ENCODE data around the gene ZNF350. TPM values are rescaled to one million over a fixed set of nuclear protein-coding genes. Genes with fewer than 3 reads are reported as not detected.

Gene ZNF350
- polyA plus RNA-seq, 1 of the 3 experiments (the other 2 are of a cell fraction): 3.4 TPM

DNA sequence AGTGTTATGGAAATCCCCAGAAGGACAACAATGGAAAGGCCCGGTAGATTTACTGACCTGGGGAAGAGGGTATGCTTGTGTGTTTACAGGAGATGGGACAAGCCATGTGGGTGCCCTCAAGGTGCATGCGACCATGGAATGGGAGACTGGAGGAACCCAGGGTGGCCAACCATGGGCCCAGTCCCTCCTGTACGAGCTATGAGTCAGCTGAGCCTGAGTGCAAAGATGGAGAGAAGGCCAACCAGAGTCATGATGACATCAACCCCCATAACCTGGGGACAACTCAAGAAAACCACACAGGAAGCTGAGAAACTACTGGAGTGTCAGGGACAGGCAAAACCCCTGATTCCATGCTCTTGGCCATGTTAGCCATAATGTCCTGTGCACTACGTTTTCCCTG is 7.8 kb downstream of the ZNF350 start:
- TF ChIP-seq PBX3 (IDR thresholded peaks at IDR 0.05): no peak
- TF ChIP-seq SMC3 (IDR thresholded peaks at IDR 0.05; ENCODE audit: low read depth, low read length): no peak
- no peak for TF ChIP-seq MAX (IDR thresholded peaks at IDR 0.05; ENCODE audit: low read depth)
- TF ChIP-seq EZH2phosphoT487 (IDR thresholded peaks at IDR 0.05; ENCODE audit: borderline replicate concordance, low read depth): no peak
- no peak for TF ChIP-seq YY1 (IDR thresholded peaks at IDR 0.05; ENCODE audit: low read depth)
- TF ChIP-seq FOXJ3 (CRISPR knock-in tag; IDR thresholded peaks at IDR 0.05): no peak
- no peak for TF ChIP-seq TEAD4 (IDR thresholded peaks at IDR 0.05; ENCODE audit: borderline replicate concordance, insufficient read depth)
- no peak for TF ChIP-seq FOSL2 (IDR thresholded peaks at IDR 0.05; ENCODE audit: borderline replicate concordance, low read depth)
- no peak for TF ChIP-seq MXI1 (IDR thresholded peaks at IDR 0.05; ENCODE audit: low read depth, low read length)
- no peak for TF ChIP-seq IRF3 (IDR thresholded peaks at IDR 0.05; ENCODE audit: low read depth, low read length)
- TF ChIP-seq, protein P1, sequence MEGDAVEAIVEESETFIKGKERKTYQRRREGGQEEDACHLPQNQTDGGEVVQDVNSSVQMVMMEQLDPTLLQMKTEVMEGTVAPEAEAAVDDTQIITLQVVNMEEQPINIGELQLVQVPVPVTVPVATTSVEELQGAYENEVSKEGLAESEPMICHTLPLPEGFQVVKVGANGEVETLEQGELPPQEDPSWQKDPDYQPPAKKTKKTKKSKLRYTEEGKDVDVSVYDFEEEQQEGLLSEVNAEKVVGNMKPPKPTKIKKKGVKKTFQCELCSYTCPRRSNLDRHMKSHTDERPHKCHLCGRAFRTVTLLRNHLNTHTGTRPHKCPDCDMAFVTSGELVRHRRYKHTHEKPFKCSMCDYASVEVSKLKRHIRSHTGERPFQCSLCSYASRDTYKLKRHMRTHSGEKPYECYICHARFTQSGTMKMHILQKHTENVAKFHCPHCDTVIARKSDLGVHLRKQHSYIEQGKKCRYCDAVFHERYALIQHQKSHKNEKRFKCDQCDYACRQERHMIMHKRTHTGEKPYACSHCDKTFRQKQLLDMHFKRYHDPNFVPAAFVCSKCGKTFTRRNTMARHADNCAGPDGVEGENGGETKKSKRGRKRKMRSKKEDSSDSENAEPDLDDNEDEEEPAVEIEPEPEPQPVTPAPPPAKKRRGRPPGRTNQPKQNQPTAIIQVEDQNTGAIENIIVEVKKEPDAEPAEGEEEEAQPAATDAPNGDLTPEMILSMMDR (IDR thresholded peaks at IDR 0.05): no peak
- TF ChIP-seq SIN3A (IDR thresholded peaks at IDR 0.05; ENCODE audit: borderline replicate concordance, low read depth, low read length): no peak
- TF ChIP-seq ELF1 (IDR thresholded peaks at IDR 0.05): no peak
- H3K27ac ChIP-seq (ENCODE audit: low read depth in 2 of 2, low read length in 1 of 2): no peak overlapping the region
- no peaks in the 10 kb centered on the region for H3F3A ChIP-seq (replicated peaks; ENCODE audit: insufficient read depth)
- no peaks in the 10 kb centered on the region for H4K20me1 ChIP-seq (ENCODE audit: insufficient read depth)
- H3K4me1 ChIP-seq (ENCODE audit: control insufficient read depth in 1 of 2, insufficient read depth in 2 of 2, low read depth in 1 of 2, low read length in 1 of 2): no peaks in the 10 kb centered on the region
- no peaks in the 10 kb centered on the region for H3K27me3 ChIP-seq (ENCODE audit: insufficient read depth)
- H3K36me3 ChIP-seq (replicated peaks in 1 of 2; ENCODE audit: control insufficient read depth in 1 of 2, insufficient read depth in 2 of 2, low read length in 1 of 2): peaks cover 8 to 53% of the 10 kb centered on the region in 2 experiments
- CTCF ChIA-PET: no interaction called here
- POLR2A ChIA-PET: no interaction called here
- H2AFZ ChIP-seq (ENCODE audit: low read depth): no peak overlapping the region
- H3K9me2 ChIP-seq: no peaks in the 10 kb centered on the region
- H3K4me2 ChIP-seq: no peak overlapping the region
- H3K9ac ChIP-seq: no peak overlapping the region
- H3K4me3 ChIP-seq (ENCODE audit: low read depth in 2 of 2, low read length in 1 of 2): no peak overlapping the region; a peak in 1 of 4 replicates
- DNase-seq: no peak
- H3K79me2 ChIP-seq (ENCODE audit: insufficient read depth): peaks cover 82% of the 10 kb centered on the region
- H3K9me3 ChIP-seq: peaks cover 9% of the 10 kb centered on the region; the same call in 1 of the 2 replicates
- WGBS (ENCODE audit: low lambda C conversion rate): 83% methylated on average over 4 of the region's 4 CpGs

DNA sequence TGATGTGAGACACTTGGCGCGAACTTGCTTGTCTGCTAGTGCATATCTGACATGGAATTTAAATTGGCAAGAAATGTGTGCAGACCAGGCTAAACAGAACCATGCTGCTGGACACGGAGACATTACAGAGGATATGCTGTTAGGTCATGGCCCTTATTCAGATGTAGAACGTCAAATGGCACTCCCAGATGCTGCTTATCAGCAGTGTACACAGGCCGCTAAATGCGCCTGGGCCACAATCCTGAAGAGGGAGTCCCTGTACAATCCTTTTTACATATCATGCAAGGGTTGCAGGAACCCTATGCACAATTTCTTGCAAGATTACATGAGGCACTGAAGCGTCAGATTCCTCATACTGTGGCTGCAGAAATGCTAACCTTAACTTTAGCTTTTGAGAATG is 9.3 kb downstream of the ZNF350 start:
- no peak overlapping the region for H3K9ac ChIP-seq
- no peak overlapping the region for H2AFZ ChIP-seq (ENCODE audit: low read depth)
- no peaks in the 10 kb centered on the region for H3K27me3 ChIP-seq (ENCODE audit: insufficient read depth)
- 82% methylated on average over 7 of the region's 7 CpGs for WGBS (ENCODE audit: low lambda C conversion rate)
- no peak overlapping the region for H3K4me3 ChIP-seq (ENCODE audit: low read depth in 2 of 2, low read length in 1 of 2)
- H3K4me1 ChIP-seq (ENCODE audit: control insufficient read depth in 1 of 2, insufficient read depth in 2 of 2, low read depth in 1 of 2, low read length in 1 of 2): no peaks in the 10 kb centered on the region
- no peaks in the 10 kb centered on the region for H4K20me1 ChIP-seq (ENCODE audit: insufficient read depth)
- no peak overlapping the region for H3K27ac ChIP-seq (ENCODE audit: low read depth in 2 of 2, low read length in 1 of 2)
- POLR2A ChIA-PET: no interaction called here
- H3K79me2 ChIP-seq (ENCODE audit: insufficient read depth): peaks cover 73% of the 10 kb centered on the region
- no peaks in the 10 kb centered on the region for H3K9me2 ChIP-seq
- no peaks in the 10 kb centered on the region for H3F3A ChIP-seq (replicated peaks; ENCODE audit: insufficient read depth)
- no peak overlapping the region for H3K4me2 ChIP-seq
- H3K9me3 ChIP-seq: peaks cover 11% of the 10 kb centered on the region; the same call in 1 of the 2 replicates
- CTCF ChIA-PET: no interaction called here
- H3K36me3 ChIP-seq (replicated peaks in 1 of 2; ENCODE audit: control insufficient read depth in 1 of 2, insufficient read depth in 2 of 2, low read length in 1 of 2): peaks cover 17 to 62% of the 10 kb centered on the region in 2 experiments
- DNase-seq: no peak
- no peak for TF ChIP-seq MEF2A (IDR thresholded peaks at IDR 0.05; ENCODE audit: borderline replicate concordance, low read depth)
- no peak for TF ChIP-seq NRF1 (IDR thresholded peaks at IDR 0.05; ENCODE audit: low read depth, low read length)
- TF ChIP-seq TCF12 (IDR thresholded peaks at IDR 0.05): no peak
- no peak for TF ChIP-seq USF1 (IDR thresholded peaks at IDR 0.05; ENCODE audit: borderline replicate concordance, low read depth)
- no peak for TF ChIP-seq RCOR1 (IDR thresholded peaks at IDR 0.05; ENCODE audit: low read length)
- TF ChIP-seq PBX3 (IDR thresholded peaks at IDR 0.05): no peak
- no peak for TF ChIP-seq TAF1 (IDR thresholded peaks at IDR 0.05; ENCODE audit: borderline replicate concordance, low read depth, low read length)
- no peak for TF ChIP-seq POLR2AphosphoS5 (IDR thresholded peaks at IDR 0.05; ENCODE audit: low read depth, low read length)
